ENCODE data around the gene MRPL40. TPM values are rescaled to one million over a fixed set of nuclear protein-coding genes. Genes with fewer than 3 reads are reported as not detected.

MRPL40 gene
- total and polyA plus RNA-seq, 10 of the 15 experiments (the other 5 are each of a cell fraction or from before 2014, with no cell fraction given): 41.2 to 207 (median 69.1) TPM

DNA sequence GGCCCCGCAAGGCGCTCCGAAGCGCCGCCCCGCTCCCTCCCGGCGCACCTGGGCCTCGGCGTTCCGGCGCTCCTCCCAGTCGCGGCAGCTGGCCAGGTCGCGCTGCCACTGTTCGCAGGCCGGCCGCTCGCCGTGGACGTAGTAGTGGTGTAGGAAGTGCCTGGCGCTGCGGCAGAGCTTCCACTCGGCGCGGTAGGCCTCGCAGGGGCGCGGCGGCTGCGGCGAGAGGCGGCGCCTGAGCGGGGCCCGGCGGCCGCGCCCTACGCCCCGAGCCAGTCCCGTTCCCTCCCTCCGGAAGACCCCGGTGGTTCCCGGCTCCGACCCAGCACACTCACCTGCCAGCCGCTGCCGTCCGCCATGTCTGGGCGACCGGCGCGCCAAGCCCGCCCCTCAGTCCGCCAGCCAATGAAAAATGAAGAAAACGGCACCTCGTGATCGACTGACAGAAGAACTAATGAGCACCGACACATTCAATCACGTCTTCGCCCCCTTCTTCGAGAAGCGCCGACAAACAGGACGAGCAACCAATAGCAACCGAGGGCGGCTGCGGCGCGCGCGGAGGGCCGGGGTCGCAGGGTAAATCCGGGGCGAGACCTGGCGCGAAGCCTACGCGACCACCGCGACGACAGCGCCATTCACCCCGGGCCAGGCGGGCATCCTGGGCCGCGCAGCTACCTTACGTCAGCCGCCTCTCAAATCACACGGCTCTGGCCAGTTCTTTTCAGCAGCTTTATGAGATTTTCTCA, 15.2 kb downstream of the MRPL40 start, which contains the start of gene C22orf39 (continued):
- TF ChIP-seq, protein P1, sequence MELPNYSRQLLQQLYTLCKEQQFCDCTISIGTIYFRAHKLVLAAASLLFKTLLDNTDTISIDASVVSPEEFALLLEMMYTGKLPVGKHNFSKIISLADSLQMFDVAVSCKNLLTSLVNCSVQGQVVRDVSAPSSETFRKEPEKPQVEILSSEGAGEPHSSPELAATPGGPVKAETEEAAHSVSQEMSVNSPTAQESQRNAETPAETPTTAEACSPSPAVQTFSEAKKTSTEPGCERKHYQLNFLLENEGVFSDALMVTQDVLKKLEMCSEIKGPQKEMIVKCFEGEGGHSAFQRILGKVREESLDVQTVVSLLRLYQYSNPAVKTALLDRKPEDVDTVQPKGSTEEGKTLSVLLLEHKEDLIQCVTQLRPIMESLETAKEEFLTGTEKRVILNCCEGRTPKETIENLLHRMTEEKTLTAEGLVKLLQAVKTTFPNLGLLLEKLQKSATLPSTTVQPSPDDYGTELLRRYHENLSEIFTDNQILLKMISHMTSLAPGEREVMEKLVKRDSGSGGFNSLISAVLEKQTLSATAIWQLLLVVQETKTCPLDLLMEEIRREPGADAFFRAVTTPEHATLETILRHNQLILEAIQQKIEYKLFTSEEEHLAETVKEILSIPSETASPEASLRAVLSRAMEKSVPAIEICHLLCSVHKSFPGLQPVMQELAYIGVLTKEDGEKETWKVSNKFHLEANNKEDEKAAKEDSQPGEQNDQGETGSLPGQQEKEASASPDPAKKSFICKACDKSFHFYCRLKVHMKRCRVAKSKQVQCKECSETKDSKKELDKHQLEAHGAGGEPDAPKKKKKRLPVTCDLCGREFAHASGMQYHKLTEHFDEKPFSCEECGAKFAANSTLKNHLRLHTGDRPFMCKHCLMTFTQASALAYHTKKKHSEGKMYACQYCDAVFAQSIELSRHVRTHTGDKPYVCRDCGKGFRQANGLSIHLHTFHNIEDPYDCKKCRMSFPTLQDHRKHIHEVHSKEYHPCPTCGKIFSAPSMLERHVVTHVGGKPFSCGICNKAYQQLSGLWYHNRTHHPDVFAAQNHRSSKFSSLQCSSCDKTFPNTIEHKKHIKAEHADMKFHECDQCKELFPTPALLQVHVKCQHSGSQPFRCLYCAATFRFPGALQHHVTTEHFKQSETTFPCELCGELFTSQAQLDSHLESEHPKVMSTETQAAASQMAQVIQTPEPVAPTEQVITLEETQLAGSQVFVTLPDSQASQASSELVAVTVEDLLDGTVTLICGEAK (IDR thresholded peaks at IDR 0.05; ENCODE audit: borderline replicate concordance): no peak
- TF ChIP-seq RCOR1 (conservative IDR thresholded peaks at IDR 0.05; ENCODE audit: low read depth, low read length) (0 out of 2 replicates have a peak, but pooled peaks have one; percentile 35), BCL11A (IDR thresholded peaks at IDR 0.05; ENCODE audit: low read depth, low read length) (no peak), POLR2A (IDR thresholded peaks at IDR 0.05; ENCODE audit: low read depth, low read length) (peak; percentile 92), JUNB (IDR thresholded peaks at IDR 0.05) (no peak), NR2C2 (IDR thresholded peaks at IDR 0.05; ENCODE audit: borderline replicate concordance, control insufficient read depth, insufficient read length, low read depth) (no peak), TAF1 (IDR thresholded peaks at IDR 0.05; ENCODE audit: borderline replicate concordance, low read depth, low read length) (peak; percentile 84; the same call in 1 of the 2 replicates), CBX3 (IDR thresholded peaks at IDR 0.05; ENCODE audit: borderline replicate concordance, low read depth) (no peak), POLR2AphosphoS5 (IDR thresholded peaks at IDR 0.05; ENCODE audit: low read length) (peak; percentile 66; the same call in 1 of the 2 replicates)
- TF ChIP-seq, protein P2, sequence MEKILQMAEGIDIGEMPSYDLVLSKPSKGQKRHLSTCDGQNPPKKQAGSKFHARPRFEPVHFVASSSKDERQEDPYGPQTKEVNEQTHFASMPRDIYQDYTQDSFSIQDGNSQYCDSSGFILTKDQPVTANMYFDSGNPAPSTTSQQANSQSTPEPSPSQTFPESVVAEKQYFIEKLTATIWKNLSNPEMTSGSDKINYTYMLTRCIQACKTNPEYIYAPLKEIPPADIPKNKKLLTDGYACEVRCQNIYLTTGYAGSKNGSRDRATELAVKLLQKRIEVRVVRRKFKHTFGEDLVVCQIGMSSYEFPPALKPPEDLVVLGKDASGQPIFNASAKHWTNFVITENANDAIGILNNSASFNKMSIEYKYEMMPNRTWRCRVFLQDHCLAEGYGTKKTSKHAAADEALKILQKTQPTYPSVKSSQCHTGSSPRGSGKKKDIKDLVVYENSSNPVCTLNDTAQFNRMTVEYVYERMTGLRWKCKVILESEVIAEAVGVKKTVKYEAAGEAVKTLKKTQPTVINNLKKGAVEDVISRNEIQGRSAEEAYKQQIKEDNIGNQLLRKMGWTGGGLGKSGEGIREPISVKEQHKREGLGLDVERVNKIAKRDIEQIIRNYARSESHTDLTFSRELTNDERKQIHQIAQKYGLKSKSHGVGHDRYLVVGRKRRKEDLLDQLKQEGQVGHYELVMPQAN (conservative IDR thresholded peaks at IDR 0.05): peak; percentile 90
- TF ChIP-seq, protein P3, sequence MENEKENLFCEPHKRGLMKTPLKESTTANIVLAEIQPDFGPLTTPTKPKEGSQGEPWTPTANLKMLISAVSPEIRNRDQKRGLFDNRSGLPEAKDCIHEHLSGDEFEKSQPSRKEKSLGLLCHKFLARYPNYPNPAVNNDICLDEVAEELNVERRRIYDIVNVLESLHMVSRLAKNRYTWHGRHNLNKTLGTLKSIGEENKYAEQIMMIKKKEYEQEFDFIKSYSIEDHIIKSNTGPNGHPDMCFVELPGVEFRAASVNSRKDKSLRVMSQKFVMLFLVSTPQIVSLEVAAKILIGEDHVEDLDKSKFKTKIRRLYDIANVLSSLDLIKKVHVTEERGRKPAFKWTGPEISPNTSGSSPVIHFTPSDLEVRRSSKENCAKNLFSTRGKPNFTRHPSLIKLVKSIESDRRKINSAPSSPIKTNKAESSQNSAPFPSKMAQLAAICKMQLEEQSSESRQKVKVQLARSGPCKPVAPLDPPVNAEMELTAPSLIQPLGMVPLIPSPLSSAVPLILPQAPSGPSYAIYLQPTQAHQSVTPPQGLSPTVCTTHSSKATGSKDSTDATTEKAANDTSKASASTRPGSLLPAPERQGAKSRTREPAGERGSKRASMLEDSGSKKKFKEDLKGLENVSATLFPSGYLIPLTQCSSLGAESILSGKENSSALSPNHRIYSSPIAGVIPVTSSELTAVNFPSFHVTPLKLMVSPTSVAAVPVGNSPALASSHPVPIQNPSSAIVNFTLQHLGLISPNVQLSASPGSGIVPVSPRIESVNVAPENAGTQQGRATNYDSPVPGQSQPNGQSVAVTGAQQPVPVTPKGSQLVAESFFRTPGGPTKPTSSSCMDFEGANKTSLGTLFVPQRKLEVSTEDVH (IDR thresholded peaks at IDR 0.05; ENCODE audit: low read depth, partially characterized antibody): no peak
- TF ChIP-seq, protein P4, sequence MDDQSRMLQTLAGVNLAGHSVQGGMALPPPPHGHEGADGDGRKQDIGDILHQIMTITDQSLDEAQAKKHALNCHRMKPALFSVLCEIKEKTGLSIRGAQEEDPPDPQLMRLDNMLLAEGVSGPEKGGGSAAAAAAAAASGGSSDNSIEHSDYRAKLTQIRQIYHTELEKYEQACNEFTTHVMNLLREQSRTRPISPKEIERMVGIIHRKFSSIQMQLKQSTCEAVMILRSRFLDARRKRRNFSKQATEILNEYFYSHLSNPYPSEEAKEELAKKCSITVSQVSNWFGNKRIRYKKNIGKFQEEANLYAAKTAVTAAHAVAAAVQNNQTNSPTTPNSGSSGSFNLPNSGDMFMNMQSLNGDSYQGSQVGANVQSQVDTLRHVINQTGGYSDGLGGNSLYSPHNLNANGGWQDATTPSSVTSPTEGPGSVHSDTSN (IDR thresholded peaks at IDR 0.05; ENCODE audit: insufficient replicate concordance, low read depth, low read length): peak; percentile 97
